Breast epithelium (tissue), 3 donors: Measurements from ENCODE around the gene RIBC1.

Experiments
- CTCF ChIP-seq, 3 donors: fragments of 450-650 bp; IDR thresholded peaks; one replicate each; pipeline ENCODE4 v1.5.1; 2016 to 2017; ENCODE audit warnings: antibody characterized with exemption in 3 of 3, mild to moderate bottlenecking in 3 of 3, moderate library complexity in 3 of 3
- POLR2A ChIP-seq: fragments of 450-650 bp; IDR thresholded peaks from one replicate; pipeline ENCODE4 v1.6.1; 2016; ENCODE audit warnings: antibody characterized with exemption, mild to moderate bottlenecking, moderate library complexity

GRCh38 chrX:53447441-53447840, 24.8 kb downstream of the RIBC1 start:
- TF ChIP-seq POLR2A (no peak), CTCF (IDR thresholded peaks at IDR 0.05) (no peak)
